ENCODE measurements around the gene HK1. TPM values are rescaled to one million over a fixed set of nuclear protein-coding genes. Genes with fewer than 3 reads are reported as not detected.
"Not testable (repeated sequence)": the region's sequence is repeated elsewhere in the genome, so short reads cannot be mapped to it uniquely, and the experiment has no call there.

Gene HK1
- total and polyA plus RNA-seq, 4 donors: 1.8 to 166 (median 7.4) TPM

DNA sequence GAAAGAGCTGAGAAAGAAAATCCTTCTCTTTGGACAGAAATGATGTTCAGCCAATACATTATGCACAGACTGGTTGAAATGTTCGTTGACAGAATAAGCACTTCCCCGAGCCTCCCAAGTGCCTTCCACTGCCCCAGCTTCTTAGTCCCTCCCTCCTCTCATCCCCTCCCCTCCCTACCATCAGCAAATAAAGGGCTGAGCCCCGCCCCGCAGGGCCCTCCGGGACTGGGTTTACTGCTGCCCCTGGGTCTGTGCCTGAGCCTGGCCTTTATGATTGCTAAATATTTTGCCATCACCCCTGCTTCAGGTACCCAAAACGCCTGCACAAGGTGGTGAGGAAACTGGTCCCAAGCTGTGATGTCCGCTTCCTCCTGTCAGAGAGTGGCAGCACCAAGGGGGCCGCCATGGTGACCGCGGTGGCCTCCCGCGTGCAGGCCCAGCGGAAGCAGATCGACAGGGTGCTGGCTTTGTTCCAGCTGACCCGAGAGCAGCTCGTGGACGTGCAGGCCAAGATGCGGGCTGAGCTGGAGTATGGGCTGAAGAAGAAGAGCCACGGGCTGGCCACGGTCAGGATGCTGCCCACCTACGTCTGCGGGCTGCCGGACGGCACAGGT is 30.1 kb upstream of the HK1 start:
- Histone ChIP-seq H3K27me3 (ENCODE audit: control insufficient read depth in 4 of 4, insufficient read depth in 4 of 4, low read length in 3 of 4) (no peaks in the 10 kb centered on the region), H3K9me3 (ENCODE audit: control insufficient read depth in 4 of 4, low read length in 3 of 4) (no peaks in the 10 kb centered on the region), H3K9ac (ENCODE audit: low read depth in 1 of 2, low read length in 2 of 2) (no peak overlapping the region), H3K4me3 (ENCODE audit: low read depth in 1 of 3, low read length in 3 of 3) (no peak overlapping the region), H3K4me1 (ENCODE audit: control insufficient read depth in 4 of 4, insufficient read depth in 4 of 4, low read length in 3 of 4) (no peaks in the 10 kb centered on the region), H3K27ac (ENCODE audit: low read depth in 1 of 2, low read length in 2 of 2) (no peak overlapping the region), H3K36me3 (ENCODE audit: control insufficient read depth in 4 of 4, insufficient read depth in 3 of 4, low read depth in 1 of 4, low read length in 3 of 4) (no peaks in the 10 kb centered on the region)
- TF ChIP-seq HNF4G (IDR thresholded peaks at IDR 0.05) (no peak), RAD21 (IDR thresholded peaks at IDR 0.05) (no peak), HNF4A (conservative IDR thresholded peaks at IDR 0.05) (no peak), GABPA (IDR thresholded peaks at IDR 0.05 in 1 of 2, conservative IDR thresholded peaks at IDR 0.05 in 1 of 2) (no peak), FOXA2 (IDR thresholded peaks at IDR 0.05) (no peak)
- TF ChIP-seq, protein P1, sequence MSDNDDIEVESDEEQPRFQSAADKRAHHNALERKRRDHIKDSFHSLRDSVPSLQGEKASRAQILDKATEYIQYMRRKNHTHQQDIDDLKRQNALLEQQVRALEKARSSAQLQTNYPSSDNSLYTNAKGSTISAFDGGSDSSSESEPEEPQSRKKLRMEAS (IDR thresholded peaks at IDR 0.05): no peak
- TF ChIP-seq, protein P2, sequence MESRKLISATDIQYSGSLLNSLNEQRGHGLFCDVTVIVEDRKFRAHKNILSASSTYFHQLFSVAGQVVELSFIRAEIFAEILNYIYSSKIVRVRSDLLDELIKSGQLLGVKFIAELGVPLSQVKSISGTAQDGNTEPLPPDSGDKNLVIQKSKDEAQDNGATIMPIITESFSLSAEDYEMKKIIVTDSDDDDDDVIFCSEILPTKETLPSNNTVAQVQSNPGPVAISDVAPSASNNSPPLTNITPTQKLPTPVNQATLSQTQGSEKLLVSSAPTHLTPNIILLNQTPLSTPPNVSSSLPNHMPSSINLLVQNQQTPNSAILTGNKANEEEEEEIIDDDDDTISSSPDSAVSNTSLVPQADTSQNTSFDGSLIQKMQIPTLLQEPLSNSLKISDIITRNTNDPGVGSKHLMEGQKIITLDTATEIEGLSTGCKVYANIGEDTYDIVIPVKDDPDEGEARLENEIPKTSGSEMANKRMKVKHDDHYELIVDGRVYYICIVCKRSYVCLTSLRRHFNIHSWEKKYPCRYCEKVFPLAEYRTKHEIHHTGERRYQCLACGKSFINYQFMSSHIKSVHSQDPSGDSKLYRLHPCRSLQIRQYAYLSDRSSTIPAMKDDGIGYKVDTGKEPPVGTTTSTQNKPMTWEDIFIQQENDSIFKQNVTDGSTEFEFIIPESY (IDR thresholded peaks at IDR 0.05): no peak
- TF ChIP-seq, protein P3, sequence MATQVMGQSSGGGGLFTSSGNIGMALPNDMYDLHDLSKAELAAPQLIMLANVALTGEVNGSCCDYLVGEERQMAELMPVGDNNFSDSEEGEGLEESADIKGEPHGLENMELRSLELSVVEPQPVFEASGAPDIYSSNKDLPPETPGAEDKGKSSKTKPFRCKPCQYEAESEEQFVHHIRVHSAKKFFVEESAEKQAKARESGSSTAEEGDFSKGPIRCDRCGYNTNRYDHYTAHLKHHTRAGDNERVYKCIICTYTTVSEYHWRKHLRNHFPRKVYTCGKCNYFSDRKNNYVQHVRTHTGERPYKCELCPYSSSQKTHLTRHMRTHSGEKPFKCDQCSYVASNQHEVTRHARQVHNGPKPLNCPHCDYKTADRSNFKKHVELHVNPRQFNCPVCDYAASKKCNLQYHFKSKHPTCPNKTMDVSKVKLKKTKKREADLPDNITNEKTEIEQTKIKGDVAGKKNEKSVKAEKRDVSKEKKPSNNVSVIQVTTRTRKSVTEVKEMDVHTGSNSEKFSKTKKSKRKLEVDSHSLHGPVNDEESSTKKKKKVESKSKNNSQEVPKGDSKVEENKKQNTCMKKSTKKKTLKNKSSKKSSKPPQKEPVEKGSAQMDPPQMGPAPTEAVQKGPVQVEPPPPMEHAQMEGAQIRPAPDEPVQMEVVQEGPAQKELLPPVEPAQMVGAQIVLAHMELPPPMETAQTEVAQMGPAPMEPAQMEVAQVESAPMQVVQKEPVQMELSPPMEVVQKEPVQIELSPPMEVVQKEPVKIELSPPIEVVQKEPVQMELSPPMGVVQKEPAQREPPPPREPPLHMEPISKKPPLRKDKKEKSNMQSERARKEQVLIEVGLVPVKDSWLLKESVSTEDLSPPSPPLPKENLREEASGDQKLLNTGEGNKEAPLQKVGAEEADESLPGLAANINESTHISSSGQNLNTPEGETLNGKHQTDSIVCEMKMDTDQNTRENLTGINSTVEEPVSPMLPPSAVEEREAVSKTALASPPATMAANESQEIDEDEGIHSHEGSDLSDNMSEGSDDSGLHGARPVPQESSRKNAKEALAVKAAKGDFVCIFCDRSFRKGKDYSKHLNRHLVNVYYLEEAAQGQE (IDR thresholded peaks at IDR 0.05): no peak
- WGBS: 87% methylated on average over 24 of the region's 24 CpGs
- DNase-seq (ENCODE audit: low spot score): no peak

DNA sequence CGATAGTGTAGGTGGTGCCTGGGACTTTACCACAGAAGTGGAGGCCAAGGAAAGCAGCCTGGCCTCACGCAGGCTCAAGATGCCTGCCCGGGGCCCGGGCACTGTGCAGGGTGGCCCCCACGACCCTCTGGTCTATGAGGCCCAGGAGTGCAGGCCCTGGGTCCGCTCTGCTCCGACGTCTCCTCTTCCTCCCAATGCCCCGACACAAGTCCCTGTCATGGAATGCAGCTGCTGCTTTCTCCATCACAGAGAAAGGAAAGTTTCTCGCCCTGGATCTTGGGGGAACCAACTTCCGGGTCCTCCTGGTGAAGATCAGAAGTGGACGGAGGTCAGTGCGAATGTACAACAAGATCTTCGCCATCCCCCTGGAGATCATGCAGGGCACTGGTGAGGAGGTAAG is 28.3 kb upstream of the HK1 start:
- no peak for DNase-seq (ENCODE audit: low spot score)
- 95% methylated on average over 14 of the region's 14 CpGs for WGBS
- H3K36me3 ChIP-seq (ENCODE audit: control insufficient read depth in 4 of 4, insufficient read depth in 3 of 4, low read depth in 1 of 4, low read length in 3 of 4): no peaks in the 10 kb centered on the region
- H3K27ac ChIP-seq (ENCODE audit: low read depth in 1 of 2, low read length in 2 of 2): no peak overlapping the region
- no peak overlapping the region for H3K4me3 ChIP-seq (ENCODE audit: low read depth in 1 of 3, low read length in 3 of 3)
- H3K9me3 ChIP-seq (ENCODE audit: control insufficient read depth in 4 of 4, low read length in 3 of 4): no peaks in the 10 kb centered on the region
- TF ChIP-seq EGR1 (IDR thresholded peaks at IDR 0.05; ENCODE audit: low read depth in 2 of 2): no peak
- H3K9ac ChIP-seq (ENCODE audit: low read depth in 1 of 2, low read length in 2 of 2): no peak overlapping the region
- no peaks in the 10 kb centered on the region for H3K27me3 ChIP-seq (ENCODE audit: control insufficient read depth in 4 of 4, insufficient read depth in 4 of 4, low read length in 3 of 4)
- no peaks in the 10 kb centered on the region for H3K4me1 ChIP-seq (ENCODE audit: control insufficient read depth in 4 of 4, insufficient read depth in 4 of 4, low read length in 3 of 4)

DNA sequence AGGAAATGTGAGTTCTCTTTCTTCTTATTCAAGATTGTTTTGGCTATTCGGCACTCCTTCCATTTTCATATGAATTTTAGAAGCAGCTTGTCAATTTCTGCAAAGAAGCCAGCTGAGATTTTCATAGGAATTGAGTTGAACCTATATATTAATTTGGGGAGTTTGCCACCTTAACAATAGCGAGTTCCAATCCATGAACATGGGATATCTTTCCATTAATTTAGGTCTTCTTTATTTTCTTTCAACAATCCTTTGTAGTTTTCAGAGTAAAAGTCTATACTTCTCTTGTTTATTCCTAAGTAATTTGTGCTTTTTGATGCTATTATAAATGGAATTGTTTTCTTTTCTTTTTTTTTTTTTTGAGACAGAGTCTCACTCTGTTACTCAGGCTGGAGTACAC is 26.9 kb upstream of the HK1 start:
- not testable (repeated sequence) for H3K27me3 ChIP-seq (ENCODE audit: control insufficient read depth in 4 of 4, insufficient read depth in 4 of 4, low read length in 3 of 4); DNase-seq (ENCODE audit: low spot score); H3K9ac ChIP-seq (ENCODE audit: low read depth in 1 of 2, low read length in 2 of 2); H3K36me3 ChIP-seq (ENCODE audit: control insufficient read depth in 4 of 4, insufficient read depth in 3 of 4, low read depth in 1 of 4, low read length in 3 of 4); H3K4me1 ChIP-seq (ENCODE audit: control insufficient read depth in 4 of 4, insufficient read depth in 4 of 4, low read length in 3 of 4); H3K27ac ChIP-seq (ENCODE audit: low read depth in 1 of 2, low read length in 2 of 2); H3K9me3 ChIP-seq (ENCODE audit: control insufficient read depth in 4 of 4, low read length in 3 of 4); H3K4me3 ChIP-seq (ENCODE audit: low read depth in 1 of 3, low read length in 3 of 3)
- 95% methylated on average over 2 of the region's 2 CpGs for WGBS

Measured in liver (tissue), 9 donors.